SHP77 (cell line): ENCODE results near the gene STMN1.
A peak's percentile ranks its signal among the peaks of the same experiment; 100 is the strongest.
"Not testable (repeated sequence)": the region's sequence is repeated elsewhere in the genome, so short reads cannot be mapped to it uniquely, and the experiment has no call there.

Source experiments
- DNase-seq, 2 experiments: peaks; one replicate each; lab custom pipeline; 2025; lab: John Stamatoyannopoulos, UW

STMN1 gene

DNA sequence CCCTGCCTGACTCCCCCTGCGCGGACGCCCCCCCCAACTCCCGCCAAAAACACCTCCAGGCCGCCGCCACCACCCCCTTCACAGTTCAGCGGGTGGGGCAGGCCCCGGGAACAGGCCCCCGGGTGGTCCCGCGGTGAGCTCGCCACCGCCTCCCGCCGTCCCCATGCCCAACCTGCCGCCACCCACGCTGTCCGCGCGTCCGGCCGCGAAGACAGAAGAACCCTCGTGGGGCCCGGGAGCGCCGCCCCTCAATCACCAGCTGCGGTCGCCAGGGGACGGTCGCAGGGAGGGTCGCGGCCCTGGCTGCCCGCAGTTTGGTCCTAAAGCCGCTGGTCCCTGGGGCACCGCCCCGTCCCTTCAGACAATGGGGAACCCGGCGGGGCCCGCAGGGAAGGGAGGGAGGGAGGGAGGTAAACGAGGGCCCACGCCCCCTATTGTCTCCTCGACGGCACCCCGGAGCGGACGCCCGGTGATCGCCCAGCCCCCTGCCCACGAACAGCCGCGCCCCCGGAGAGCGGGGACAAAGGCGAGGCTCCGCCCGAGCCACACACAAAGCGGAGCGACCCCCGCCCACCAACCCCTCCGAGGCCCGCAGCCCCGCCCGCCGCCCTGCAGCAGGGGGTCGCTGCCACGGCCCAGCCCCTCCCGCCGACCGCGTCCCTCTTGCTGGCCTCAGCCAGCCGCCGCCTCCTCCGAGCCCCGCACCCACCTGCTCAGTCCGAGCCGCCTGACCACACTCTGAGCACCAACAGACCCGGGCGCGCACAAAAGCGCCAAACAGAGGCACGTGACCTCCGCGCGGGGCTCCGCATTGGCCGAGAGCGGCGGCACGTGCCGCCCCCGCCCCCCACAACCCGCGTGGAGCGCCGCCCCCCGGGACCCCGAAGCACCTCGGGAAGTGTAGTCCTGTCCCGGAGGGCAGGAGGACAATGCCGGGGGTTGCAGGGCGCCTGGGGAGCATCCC lies at the start of gene STMN1:
STMN1 (minus strand) TSS at position 740 of the 964 bp plus-strand sequence. CDS start 1,743 bp downstream, outside the sequence.
- DNase-seq, result peak; percentile 92 to 96

DNA sequence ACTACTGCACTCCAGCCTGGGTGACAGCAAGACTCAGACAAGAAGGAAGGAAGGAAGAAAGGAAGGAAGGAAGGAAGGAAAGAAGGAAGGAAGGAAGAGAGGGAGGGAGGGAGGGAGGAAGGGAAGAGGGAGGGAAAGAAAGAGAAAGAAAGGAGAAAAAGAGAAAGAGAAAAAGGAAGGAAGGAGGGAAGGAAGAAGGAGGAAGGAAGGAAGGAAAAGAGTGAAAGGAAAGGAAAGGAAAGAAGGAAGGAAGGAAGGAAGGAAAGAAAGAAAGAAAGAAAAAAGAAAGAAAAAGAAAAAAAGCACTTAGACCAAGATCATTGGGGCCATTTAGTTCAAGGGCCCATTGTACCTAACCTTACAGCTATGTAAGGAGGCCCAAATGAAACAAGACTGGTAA lies 49.3 kb upstream of the STMN1 start:
- DNase-seq, result no peak

DNA sequence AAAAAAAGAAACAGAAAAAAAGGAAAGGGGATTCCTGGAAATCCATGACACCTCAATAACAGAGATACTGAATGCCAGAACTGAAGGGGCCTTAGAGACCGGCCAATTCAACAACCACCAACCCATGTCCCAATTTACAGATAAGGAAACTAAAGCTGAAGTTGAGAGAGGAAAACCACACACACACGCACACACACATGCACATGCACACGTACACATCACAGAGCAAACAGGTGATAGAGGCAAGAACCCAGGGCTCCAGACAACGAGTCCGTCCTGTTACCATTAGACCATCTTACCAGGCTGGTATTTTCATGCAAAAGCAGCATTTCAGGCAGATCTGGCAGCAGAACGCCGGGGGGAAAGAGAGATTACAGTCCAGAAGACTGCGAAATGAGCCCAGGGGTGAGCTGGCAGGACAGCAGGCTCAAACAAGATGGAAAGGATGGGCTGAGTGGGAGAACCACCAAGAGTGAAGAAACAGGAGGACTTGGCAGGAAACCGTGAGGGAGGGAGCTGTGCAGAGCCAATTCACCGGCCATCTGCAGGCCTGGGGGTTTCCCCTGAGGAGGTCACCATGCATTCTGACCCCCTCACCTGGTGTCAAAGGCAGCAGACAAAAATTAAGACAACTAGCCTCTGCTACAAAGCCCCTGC lies 48.2 kb upstream of the STMN1 start:
- DNase-seq, result no peak

GRCh38 chr1:25952841-25953401 lies 46.7 kb upstream of the STMN1 start:
- DNase-seq, result no peak

DNA sequence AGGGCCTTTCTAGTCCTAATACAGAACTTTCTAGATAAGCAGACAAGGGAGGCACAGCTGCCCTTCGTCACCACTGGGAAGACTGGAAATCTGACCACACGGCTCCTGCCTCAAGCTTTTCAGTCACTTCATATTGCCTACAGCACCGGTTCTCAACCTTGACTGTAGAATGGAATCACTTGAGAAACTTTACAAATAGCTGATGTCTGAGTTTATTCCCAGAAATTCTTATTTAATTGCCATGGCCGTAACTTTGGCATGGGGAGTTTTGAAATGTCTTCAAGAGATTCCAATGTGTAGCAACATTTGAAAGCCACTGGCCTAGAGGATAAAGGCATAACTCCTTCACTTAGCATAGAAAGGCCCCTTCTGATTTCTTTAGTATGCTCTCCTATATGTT lies 42.4 kb upstream of the STMN1 start:
- DNase-seq, result no peak

DNA sequence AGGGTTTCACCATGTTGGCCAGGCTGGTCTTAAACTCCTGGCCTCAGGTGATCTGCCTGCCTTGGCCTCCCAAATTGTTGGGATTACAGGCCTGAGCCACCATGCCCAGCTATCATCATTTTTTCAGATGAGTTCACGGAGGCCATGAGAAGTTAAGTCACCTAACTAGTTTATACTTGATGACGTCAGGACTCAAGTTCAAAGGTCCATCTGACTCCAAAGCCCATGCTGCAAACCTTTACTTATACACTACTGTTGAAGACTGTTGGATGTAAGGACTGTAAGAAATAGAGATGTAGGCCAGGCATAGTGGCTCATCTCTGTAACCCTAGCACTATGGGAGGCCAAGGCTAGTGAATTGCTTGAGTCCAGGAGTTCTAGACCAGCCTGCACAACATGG lies 40.8 kb upstream of the STMN1 start:
- DNase-seq, result no peak

GRCh38 chr1:25945761-25946160 lies 39.5 kb upstream of the STMN1 start:
- DNase-seq, result no peak

GRCh38 chr1:25944986-25945385 lies 38.8 kb upstream of the STMN1 start:
- no peak for DNase-seq

- DNase-seq, result not testable (repeated sequence)
Observed at GRCh38 chr1:25943511-25943910, 37.3 kb upstream of the STMN1 start.

DNA sequence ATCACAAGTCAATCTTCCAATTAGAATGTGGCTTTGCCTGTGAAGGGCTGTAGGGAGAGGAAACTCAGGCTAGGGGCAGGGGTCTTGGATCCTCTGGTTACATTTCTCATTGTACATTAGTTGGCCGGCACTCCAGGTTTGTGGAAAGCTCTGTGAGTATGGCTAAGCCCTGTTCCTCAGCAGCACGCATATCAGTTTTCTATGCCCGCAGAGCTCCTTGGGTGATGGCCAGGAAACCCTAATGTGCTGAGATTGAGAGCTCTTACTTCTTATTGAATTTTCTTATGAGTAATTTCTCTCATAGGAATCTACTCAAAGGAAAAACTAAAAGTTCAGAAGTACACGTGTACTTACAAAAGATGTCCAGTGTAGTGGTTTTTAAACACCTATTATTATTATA lies 30.7 kb upstream of the STMN1 start:
- DNase-seq, result no peak

DNA sequence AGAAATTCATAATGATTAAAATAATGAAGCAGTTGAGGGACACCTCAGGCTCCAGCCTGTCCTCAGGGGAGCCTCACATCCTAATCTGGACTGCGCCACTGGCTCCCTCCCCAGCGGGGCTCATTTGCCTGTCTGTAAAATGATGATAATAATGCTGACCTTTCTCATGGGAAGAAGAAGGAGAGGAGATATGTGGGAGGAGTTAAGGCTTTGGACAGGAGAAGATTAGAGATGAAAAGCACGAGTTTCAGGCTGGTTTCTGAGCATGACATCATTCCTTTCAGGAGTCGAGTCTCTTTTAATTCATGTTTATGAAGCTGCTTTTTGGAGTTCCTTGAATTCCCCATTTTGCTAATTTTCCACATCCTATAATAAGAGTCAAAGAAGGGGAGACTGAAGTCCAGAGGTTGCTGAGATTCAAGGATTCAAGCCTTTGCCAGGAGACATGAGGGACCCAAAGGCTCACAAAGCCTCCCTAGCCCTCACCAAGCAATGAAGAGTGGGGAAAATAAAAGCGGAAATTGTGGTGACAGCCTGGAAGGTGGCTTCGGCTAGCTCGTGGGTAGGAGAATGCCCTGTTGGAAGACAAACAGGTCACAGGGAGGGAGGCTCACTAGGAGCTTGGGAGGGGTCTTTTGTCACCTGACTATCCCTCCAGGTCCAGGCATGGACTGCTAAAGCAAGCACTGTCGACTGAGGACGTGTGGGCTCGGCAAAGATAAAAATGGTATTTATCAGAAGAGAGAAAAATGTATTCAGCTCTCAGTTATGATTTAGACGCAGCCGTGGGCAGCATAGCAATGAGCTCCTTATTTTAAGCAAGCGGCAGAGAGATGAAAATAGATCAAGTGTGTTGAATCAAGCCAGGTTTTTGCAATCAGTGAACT lies 27.5 kb upstream of the STMN1 start:
- no peak for DNase-seq

- DNase-seq, result not testable (repeated sequence)
Observed at GRCh38 chr1:25932811-25933400, 26.7 kb upstream of the STMN1 start.

DNA sequence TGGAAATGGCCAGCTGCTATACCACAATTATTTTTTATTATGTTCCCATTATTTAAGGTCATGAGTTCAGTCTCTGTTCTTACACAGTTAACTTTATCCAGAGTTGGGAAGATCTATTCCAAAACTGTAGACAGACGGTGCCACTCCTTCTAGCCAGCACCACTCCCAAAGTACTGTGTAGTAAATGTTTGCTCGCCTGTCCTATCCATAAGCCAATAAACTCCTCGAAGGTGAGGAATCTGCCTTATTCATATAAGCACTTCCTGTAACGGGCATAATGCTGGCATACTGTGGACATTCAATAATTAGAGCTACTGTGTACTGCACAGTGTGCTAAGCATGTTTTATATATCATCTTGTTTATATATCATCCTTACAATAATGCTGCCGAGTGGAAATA lies 26.1 kb upstream of the STMN1 start:
- no peak for DNase-seq

- no peak for DNase-seq
Observed at GRCh38 chr1:25929016-25929415, 22.8 kb upstream of the STMN1 start.

DNA sequence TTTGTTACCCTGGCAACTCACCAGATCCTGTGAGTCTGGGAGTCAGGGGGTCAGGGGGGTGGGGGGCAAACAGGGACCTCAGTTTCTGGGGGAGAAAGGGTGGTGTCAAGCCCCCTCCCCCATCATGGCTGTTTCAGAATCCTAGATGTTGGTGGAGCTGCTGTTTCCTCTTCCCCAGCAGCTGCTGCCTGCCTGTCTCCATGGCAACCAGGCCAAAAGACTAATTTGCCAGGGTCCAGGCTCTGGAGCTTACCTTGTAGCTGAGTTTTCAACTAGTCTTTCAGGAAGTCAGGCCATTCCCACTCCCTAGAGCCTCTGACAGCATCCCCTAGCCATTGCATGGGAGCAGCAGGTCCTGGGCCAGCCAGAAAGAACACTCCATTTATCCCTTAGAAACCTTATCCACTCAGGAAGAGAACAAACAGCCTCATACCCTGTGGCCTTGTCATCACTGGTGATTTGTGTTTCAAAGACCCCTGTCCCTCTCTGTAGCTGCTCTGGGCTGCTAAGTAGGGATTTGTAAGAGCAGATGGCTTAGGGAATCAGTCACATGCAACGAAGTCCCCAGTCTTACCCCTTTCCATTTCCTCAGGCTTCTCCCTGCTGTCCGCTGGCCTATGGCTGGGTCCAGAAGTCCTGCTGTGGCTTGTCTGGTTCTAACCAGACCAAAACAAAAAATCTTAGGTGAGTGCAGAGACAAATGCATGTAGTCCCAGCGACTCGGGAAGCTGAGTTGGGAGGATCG lies 21.5 kb upstream of the STMN1 start:
- peak; percentile 61 to 71 for DNase-seq

- DNase-seq, result peak in 1 of 2 experiments; percentile 67
Observed at GRCh38 chr1:25926731-25927496, 20.7 kb upstream of the STMN1 start.

- no peak for DNase-seq
Observed at GRCh38 chr1:25924454-25924853, 18.2 kb upstream of the STMN1 start.

GRCh38 chr1:25922971-25923552 lies 16.8 kb upstream of the STMN1 start:
- DNase-seq, result peak; percentile 10 to 35
